Esophagus squamous epithelium (tissue), 4 donors: ENCODE results near the gene WRAP73.

Experiments used
- CTCF ChIP-seq, 6 experiments: fragments of 450-650 bp in 4 of 6; fragments of 200-600 bp in 2 of 6; sonication (generic) in 2 of 6; IDR thresholded peaks; one replicate each; pipeline ENCODE4 v1.5.1; 2016 to 2019; ENCODE audit warnings: antibody characterized with exemption in 6 of 6, mild to moderate bottlenecking in 4 of 6, moderate library complexity in 4 of 6
- POLR2A ChIP-seq, 4 donors: fragments of 450-650 bp; IDR thresholded peaks; one replicate each; pipeline ENCODE4 v1.6.1; 2017; ENCODE audit warnings: antibody characterized with exemption in 4 of 4, mild to moderate bottlenecking in 4 of 4, moderate library complexity in 3 of 4

- TF ChIP-seq POLR2A (IDR thresholded peaks at IDR 0.05), result no peak
- TF ChIP-seq CTCF (IDR thresholded peaks at IDR 0.05), result no peak
These were observed 50.6 kb downstream of the WRAP73 start for GRCh38 chr1:3599286-3599811.
